ENCODE results near the gene FBXO44. TPM values are rescaled to one million over a fixed set of nuclear protein-coding genes. Genes with fewer than 3 reads are reported as not detected.
A peak's percentile ranks its signal among the peaks of the same experiment; 100 is the strongest.

FBXO44 gene
- total and polyA plus RNA-seq, 10 donors, result 15.3 to 39.4 (median 24.6) TPM

DNA sequence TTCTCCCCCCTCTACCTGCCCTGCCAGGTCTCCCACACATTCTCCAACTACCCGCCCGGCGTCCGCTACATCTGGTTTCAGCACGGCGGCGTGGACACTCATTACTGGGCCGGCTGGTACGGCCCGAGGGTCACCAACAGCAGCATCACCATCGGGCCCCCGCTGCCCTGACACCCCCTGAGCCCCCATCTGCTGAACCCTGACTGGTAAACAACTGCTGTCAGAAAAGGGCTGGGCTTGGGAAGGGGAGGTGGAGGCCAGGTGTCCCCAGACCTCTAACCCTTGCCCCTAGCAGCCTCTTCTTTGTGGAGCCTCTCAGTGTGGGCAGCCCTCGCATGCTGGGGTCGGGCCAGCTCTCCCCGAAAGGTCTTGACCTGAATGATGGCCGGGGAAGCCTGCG is 6.4 kb downstream of the FBXO44 start:
- DNase-seq, result peak; percentile 75
- H3K9me3 ChIP-seq, result no peaks in the 10 kb centered on the region
- peaks cover 0 to 59% (median 8%) of the 10 kb centered on the region in 6 donors for H3K36me3 ChIP-seq
- TF ChIP-seq, protein P1, sequence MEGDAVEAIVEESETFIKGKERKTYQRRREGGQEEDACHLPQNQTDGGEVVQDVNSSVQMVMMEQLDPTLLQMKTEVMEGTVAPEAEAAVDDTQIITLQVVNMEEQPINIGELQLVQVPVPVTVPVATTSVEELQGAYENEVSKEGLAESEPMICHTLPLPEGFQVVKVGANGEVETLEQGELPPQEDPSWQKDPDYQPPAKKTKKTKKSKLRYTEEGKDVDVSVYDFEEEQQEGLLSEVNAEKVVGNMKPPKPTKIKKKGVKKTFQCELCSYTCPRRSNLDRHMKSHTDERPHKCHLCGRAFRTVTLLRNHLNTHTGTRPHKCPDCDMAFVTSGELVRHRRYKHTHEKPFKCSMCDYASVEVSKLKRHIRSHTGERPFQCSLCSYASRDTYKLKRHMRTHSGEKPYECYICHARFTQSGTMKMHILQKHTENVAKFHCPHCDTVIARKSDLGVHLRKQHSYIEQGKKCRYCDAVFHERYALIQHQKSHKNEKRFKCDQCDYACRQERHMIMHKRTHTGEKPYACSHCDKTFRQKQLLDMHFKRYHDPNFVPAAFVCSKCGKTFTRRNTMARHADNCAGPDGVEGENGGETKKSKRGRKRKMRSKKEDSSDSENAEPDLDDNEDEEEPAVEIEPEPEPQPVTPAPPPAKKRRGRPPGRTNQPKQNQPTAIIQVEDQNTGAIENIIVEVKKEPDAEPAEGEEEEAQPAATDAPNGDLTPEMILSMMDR (IDR thresholded peaks at IDR 0.05 in 8 of 11, conservative IDR thresholded peaks at IDR 0.05 in 3 of 11), result no peak
- TF ChIP-seq POLR2A (IDR thresholded peaks at IDR 0.05), result no peak
- no peak for TF ChIP-seq POLR2AphosphoS5 (IDR thresholded peaks at IDR 0.05)
- H3K27ac ChIP-seq, result no peak overlapping the region
- intact Hi-C loops (cut with DNase I; ENCODE audit: low total_unique reads), result no loop called here
- no peak overlapping the region for H3K4me3 ChIP-seq
- H3K4me1 ChIP-seq, result peaks cover 0 to 42% (median 11%) of the 10 kb centered on the region in 6 donors
- no peaks in the 10 kb centered on the region for H3K27me3 ChIP-seq (replicated peaks in 1 of 7)
- 90 to 97% (median 91%) methylated on average over 17 of the region's 17 CpGs for WGBS, 5 donors

GRCh38 chr1:11664336-11665065 is 9.8 kb downstream of the FBXO44 start:
- peak overlapping the region; percentile 41 to 79 (median 58) for H3K4me3 ChIP-seq
- H3K27me3 ChIP-seq (replicated peaks in 1 of 7), result no peaks in the 10 kb centered on the region
- peaks cover 0 to 47% (median 9%) of the 10 kb centered on the region in 6 donors for H3K36me3 ChIP-seq
- DNase-seq, result peak; percentile 90
- intact Hi-C loops (cut with DNase I; ENCODE audit: low total_unique reads), result loop anchor here (5.0 kb wide), 1 partner anchor 53 kb away; no protein-coding TSS in a partner anchor
- H3K27ac ChIP-seq, result peak overlapping the region; percentile 78 to 94 (median 88)
- WGBS, 5 donors, result 0 to 1% (median 1%) methylated on average over 17 to 66 of the region's 66 CpGs
- no peaks in the 10 kb centered on the region for H3K9me3 ChIP-seq
- peak in 1 of 3 donors; percentile 2 for TF ChIP-seq POLR2AphosphoS5 (IDR thresholded peaks at IDR 0.05)
- TF ChIP-seq POLR2A (IDR thresholded peaks at IDR 0.05), result no peak
- TF ChIP-seq, protein P1 (IDR thresholded peaks at IDR 0.05 in 8 of 11, conservative IDR thresholded peaks at IDR 0.05 in 3 of 11), result peak in 3 of 11 experiments; percentile 1 to 30 (median 30)
- peaks cover 0 to 54% (median 16%) of the 10 kb centered on the region in 6 donors for H3K4me1 ChIP-seq

DNA sequence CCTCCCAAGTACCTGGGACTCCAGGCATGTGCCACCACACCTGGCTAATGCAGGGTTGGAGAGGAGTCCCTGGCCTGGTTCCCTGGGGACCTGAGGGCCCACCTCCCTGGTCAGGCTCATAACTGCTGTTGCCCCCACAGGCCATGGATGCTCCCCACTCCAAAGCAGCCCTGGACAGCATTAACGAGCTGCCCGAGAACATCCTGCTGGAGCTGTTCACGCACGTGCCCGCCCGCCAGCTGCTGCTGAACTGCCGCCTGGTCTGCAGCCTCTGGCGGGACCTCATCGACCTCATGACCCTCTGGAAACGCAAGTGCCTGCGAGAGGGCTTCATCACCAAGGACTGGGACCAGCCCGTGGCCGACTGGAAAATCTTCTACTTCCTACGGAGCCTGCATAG is 13.8 kb downstream of the FBXO44 start:
- no peaks in the 10 kb centered on the region for H3K27me3 ChIP-seq (replicated peaks in 1 of 7)
- no peak for DNase-seq
- intact Hi-C loops (cut with DNase I; ENCODE audit: low total_unique reads), result loop anchor here (5.0 kb wide), 1 partner anchor 49 kb away; no protein-coding TSS in a partner anchor
- no peak for TF ChIP-seq POLR2A (IDR thresholded peaks at IDR 0.05)
- TF ChIP-seq POLR2AphosphoS5 (IDR thresholded peaks at IDR 0.05), result peak in 1 of 3 donors; percentile 34
- H3K4me1 ChIP-seq, result peaks cover 0 to 59% (median 17%) of the 10 kb centered on the region in 6 donors
- no peaks in the 10 kb centered on the region for H3K9me3 ChIP-seq
- H3K36me3 ChIP-seq, result peaks cover 0 to 63% (median 27%) of the 10 kb centered on the region in 6 donors
- 82 to 91% (median 85%) methylated on average over 14 of the region's 14 CpGs for WGBS, 5 donors
- H3K4me3 ChIP-seq, result no peak overlapping the region
- no peak overlapping the region for H3K27ac ChIP-seq

- H3K36me3 ChIP-seq, result peaks cover 0 to 85% (median 47%) of the 10 kb centered on the region in 6 donors
- H3K27me3 ChIP-seq (replicated peaks in 1 of 7), result no peaks in the 10 kb centered on the region
- WGBS, 5 donors, result 58 to 64% (median 63%) methylated on average over 5 to 6 of the region's 6 CpGs
- H3K27ac ChIP-seq, result peak overlapping the region in 2 of 8 donors; percentile 21 to 48
- H3K4me3 ChIP-seq, result no peak overlapping the region
- H3K4me1 ChIP-seq, result peaks cover 0 to 38% (median 13%) of the 10 kb centered on the region in 6 donors
- TF ChIP-seq, protein P1 (IDR thresholded peaks at IDR 0.05 in 8 of 11, conservative IDR thresholded peaks at IDR 0.05 in 3 of 11), result no peak
- intact Hi-C loops (cut with DNase I; ENCODE audit: low total_unique reads), result no loop called here
- DNase-seq, result no peak
- no peaks in the 10 kb centered on the region for H3K9me3 ChIP-seq
These were observed 16.1 kb downstream of the FBXO44 start for GRCh38 chr1:11670747-11671146.
